Mesodermal cell (in vitro differentiated cells): ENCODE data around the gene FAR2. TPM values are rescaled to one million over a fixed set of nuclear protein-coding genes. Genes with fewer than 3 reads are reported as not detected.
A peak's percentile ranks its signal among the peaks of the same experiment; 100 is the strongest.

Experiments used
- H3K27ac ChIP-seq: 2 replicates; pipeline ENCODE4 v1.7.0; 2013; ENCODE audit warnings: mild to moderate bottlenecking, low read depth, low read length, moderate library complexity; ENCODE audit not compliant: severe bottlenecking
- H3K36me3 ChIP-seq: 2 replicates; pipeline ENCODE4 v1.7.1; 2013; ENCODE audit warnings: mild to moderate bottlenecking, low read length, moderate library complexity; ENCODE audit not compliant: control insufficient read depth, insufficient read depth
- H3K4me1 ChIP-seq: one replicate; pipeline ENCODE4 v1.7.1; 2013; ENCODE audit warnings: mild to moderate bottlenecking, low read length; ENCODE audit not compliant: insufficient read depth, control insufficient read depth, poor library complexity, severe bottlenecking
- H3K4me3 ChIP-seq: 2 replicates; pipeline ENCODE4 v1.7.0; 2013; ENCODE audit warnings: low read length, control low read depth, mild to moderate bottlenecking; ENCODE audit not compliant: insufficient read depth, poor library complexity, severe bottlenecking; ENCODE audit errors: extremely low read depth
- H3K9me3 ChIP-seq: 2 replicates; pipeline ENCODE4 v1.7.1; 2013; ENCODE audit warnings: mild to moderate bottlenecking, low read length, moderate library complexity; ENCODE audit not compliant: control insufficient read depth
- WGBS, 2 experiments: methylation state at CpG; one replicate each; pipeline ENCODE4 v1.1.5; 2013; ENCODE audit warnings: missing lambda C conversion rate in 2 of 2; ENCODE audit not compliant: insufficient coverage in 2 of 2; 5-methylcytosine and 5-hydroxymethylcytosine counted together
- polyA plus RNA-seq, 2 experiments: library from polyadenylated mRNA; stranded (reverse); fragments of 50-300 nt; gene quantifications; one replicate each; pipeline ENCODE4 v1.2.3, GENCODE V29; 2013

FAR2 gene
- polyA plus RNA-seq (2013, experiment 1 of 2) = 18.5 TPM
- 14.3 TPM for polyA plus RNA-seq (2013, experiment 2 of 2)

GRCh38 chr12:29148911-29149690 is at the start of gene FAR2:
Gene FAR2 (plus strand): TSS chr12:29149278. CDS start chr12:29270450, 121,172 bp downstream.
- Histone ChIP-seq H3K4me1 (no peaks in the 10 kb centered on the region), H3K36me3 (no peaks in the 10 kb centered on the region), H3K27ac (no peak within 1 kb of the TSS), H3K9me3 (peaks cover 8% of the 10 kb centered on the region), H3K4me3 (peak within 1 kb of the TSS; percentile 62)
- 1% methylated on average over 37 to 39 of the region's 66 CpGs for WGBS, 2 experiments

DNA sequence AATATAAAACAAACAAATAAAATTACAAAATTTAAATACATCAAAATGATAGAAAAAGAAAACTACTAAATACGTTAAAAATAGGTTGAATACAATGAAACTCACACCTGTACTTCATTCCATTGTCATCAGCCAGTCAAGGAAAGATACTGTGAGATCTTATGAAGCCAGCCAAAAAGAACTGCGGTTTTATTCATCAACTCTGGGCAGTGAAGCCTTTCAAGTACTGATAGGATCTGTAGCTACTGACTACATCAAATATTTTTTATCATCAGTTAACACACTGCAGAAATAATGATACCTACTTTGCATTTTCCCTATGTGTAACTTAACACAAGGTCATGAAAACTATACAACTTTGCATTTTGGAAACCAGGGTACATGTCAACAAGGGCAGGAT is 46.3 kb upstream of the FAR2 start:
- no peaks in the 10 kb centered on the region for H3K36me3 ChIP-seq
- H3K9me3 ChIP-seq = no peaks in the 10 kb centered on the region
- H3K4me1 ChIP-seq = no peaks in the 10 kb centered on the region
- WGBS, 2 experiments = 0% methylated on average over 1 of the region's 2 CpGs; no CpG with 5 or more reads in 1 of the 2 experiments
- no peak overlapping the region for H3K27ac ChIP-seq
- H3K4me3 ChIP-seq = no peak overlapping the region

- H3K9me3 ChIP-seq = no peaks in the 10 kb centered on the region
- H3K4me3 ChIP-seq = no peak overlapping the region
- 90 to 97% methylated on average over 4 of the region's 5 CpGs for WGBS, 2 experiments
- H3K4me1 ChIP-seq = no peaks in the 10 kb centered on the region
- no peaks in the 10 kb centered on the region for H3K36me3 ChIP-seq
- no peak overlapping the region for H3K27ac ChIP-seq
Measured at GRCh38 chr12:29103539-29103974, 45.5 kb upstream of the FAR2 start.

DNA sequence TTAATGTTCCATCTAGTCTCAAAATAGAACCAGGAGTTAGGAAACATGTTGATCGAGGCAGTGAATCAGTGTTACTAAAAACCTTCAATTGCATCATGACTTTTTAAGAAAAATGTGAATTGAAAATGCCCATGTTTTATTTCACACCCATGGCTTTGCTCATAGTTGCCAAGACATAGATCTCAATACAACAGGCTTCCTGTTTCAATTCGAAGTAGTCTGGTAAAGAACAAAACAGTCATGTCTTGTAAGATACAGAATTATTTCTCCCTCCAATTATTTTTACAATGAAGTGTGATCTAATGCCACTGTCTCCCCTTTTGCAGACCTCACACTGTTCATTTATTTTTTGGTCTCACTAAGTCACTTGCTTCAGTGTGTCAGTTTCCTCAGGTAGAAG is 44.6 kb upstream of the FAR2 start:
- H3K9me3 ChIP-seq = no peaks in the 10 kb centered on the region
- no peaks in the 10 kb centered on the region for H3K4me1 ChIP-seq
- no peaks in the 10 kb centered on the region for H3K36me3 ChIP-seq
- no peak overlapping the region for H3K27ac ChIP-seq
- no peak overlapping the region for H3K4me3 ChIP-seq
- WGBS, 2 experiments = 100% methylated on average over 1 of the region's 2 CpGs; no CpG with 5 or more reads in 1 of the 2 experiments

- WGBS, 2 experiments = no CpG with 5 or more reads among the region's 5 CpGs
- no peak overlapping the region for H3K27ac ChIP-seq
- H3K9me3 ChIP-seq = peaks cover 16% of the 10 kb centered on the region
- H3K4me1 ChIP-seq = peaks cover 4% of the 10 kb centered on the region
- no peak overlapping the region for H3K4me3 ChIP-seq
- no peaks in the 10 kb centered on the region for H3K36me3 ChIP-seq
Measured at GRCh38 chr12:29110506-29111442, 38.3 kb upstream of the FAR2 start.

DNA sequence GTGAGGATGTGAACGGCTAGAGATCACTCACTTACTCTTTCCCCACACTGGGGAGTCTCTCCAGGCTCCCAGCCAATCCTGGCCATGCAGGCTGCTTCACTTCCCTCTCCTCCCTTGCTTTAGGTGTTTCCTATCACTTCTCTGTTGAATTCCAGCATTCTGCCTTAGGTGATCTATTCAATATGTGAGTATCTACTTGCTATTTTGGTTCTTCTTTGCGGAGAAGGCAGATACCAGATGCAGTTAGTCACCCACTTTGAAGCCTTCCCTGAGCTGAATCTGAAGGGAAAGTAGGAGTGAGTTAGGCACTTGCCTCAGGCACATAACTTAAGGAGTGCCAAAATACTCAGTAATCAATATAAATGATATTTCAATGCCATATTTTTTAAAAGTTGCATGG is 36.0 kb upstream of the FAR2 start:
- no peak overlapping the region for H3K4me3 ChIP-seq
- H3K9me3 ChIP-seq = peaks cover 16% of the 10 kb centered on the region
- H3K36me3 ChIP-seq = no peaks in the 10 kb centered on the region
- no peak overlapping the region for H3K27ac ChIP-seq
- 91% methylated on average over 1 of the region's 2 CpGs; no CpG with 5 or more reads in 1 of the 2 experiments for WGBS, 2 experiments
- H3K4me1 ChIP-seq = peaks cover 4% of the 10 kb centered on the region

DNA sequence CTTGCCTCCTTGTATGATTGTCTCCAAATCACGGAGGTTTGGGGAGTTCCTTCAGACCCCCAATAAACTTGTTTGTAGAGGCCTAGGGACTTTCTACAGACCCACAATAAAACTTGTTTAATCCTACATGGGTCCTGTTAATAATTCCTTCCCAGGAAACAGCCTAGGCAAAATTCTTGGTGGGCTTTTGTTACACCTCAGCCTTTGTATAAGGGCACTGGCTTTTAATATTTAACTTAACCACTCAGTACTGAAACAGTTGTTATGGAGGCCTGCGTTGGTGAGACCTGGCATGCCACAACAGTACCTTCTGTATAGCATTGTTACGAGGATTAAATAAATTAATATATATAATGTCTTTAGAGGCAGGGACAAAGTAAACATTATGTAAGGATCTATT is 32.7 kb upstream of the FAR2 start:
- H3K9me3 ChIP-seq = peaks cover 9% of the 10 kb centered on the region
- H3K27ac ChIP-seq = no peak overlapping the region
- H3K4me3 ChIP-seq = no peak overlapping the region
- H3K4me1 ChIP-seq = peaks cover 4% of the 10 kb centered on the region
- WGBS, 2 experiments = 100% methylated on average over 1 of the region's 3 CpGs; no CpG with 5 or more reads in 1 of the 2 experiments
- no peaks in the 10 kb centered on the region for H3K36me3 ChIP-seq

GRCh38 chr12:29131539-29131938 is 17.5 kb upstream of the FAR2 start:
- 100% methylated on average over 1 of the region's 1 CpG; no CpG with 5 or more reads in 1 of the 2 experiments for WGBS, 2 experiments
- H3K9me3 ChIP-seq = no peaks in the 10 kb centered on the region
- H3K27ac ChIP-seq = no peak overlapping the region
- no peaks in the 10 kb centered on the region for H3K36me3 ChIP-seq
- no peak overlapping the region for H3K4me3 ChIP-seq
- peaks cover 5% of the 10 kb centered on the region for H3K4me1 ChIP-seq

- Histone ChIP-seq H3K4me1 (peaks cover 5% of the 10 kb centered on the region), H3K4me3 (no peak overlapping the region), H3K36me3 (no peaks in the 10 kb centered on the region), H3K9me3 (no peaks in the 10 kb centered on the region), H3K27ac (no peak overlapping the region)
- WGBS, 2 experiments = 100% methylated on average over 2 of the region's 6 CpGs; no CpG with 5 or more reads in 1 of the 2 experiments
Measured at GRCh38 chr12:29132316-29132715, 16.8 kb upstream of the FAR2 start.

- Histone ChIP-seq H3K9me3 (no peaks in the 10 kb centered on the region), H3K4me3 (no peak overlapping the region), H3K27ac (no peak overlapping the region), H3K36me3 (no peaks in the 10 kb centered on the region), H3K4me1 (peaks cover 5% of the 10 kb centered on the region)
- WGBS, 2 experiments = no CpG with 5 or more reads among the region's 2 CpGs
Measured at GRCh38 chr12:29133181-29133580, 15.9 kb upstream of the FAR2 start.
